Breast epithelium (tissue), 3 donors: ENCODE measurements around the gene DCAF17.

Source experiments
- CTCF ChIP-seq, 3 donors: fragments of 450-650 bp; IDR thresholded peaks; one replicate each; pipeline ENCODE4 v1.5.1; 2016 to 2017; ENCODE audit warnings: antibody characterized with exemption in 3 of 3, mild to moderate bottlenecking in 3 of 3, moderate library complexity in 3 of 3
- POLR2A ChIP-seq: fragments of 450-650 bp; IDR thresholded peaks from one replicate; pipeline ENCODE4 v1.6.1; 2016; ENCODE audit warnings: antibody characterized with exemption, mild to moderate bottlenecking, moderate library complexity
- POLR2AphosphoS5 ChIP-seq, 3 donors: sonication (generic); formaldehyde crosslinking; IDR thresholded peaks; one replicate each; pipeline ENCODE4 v1.6.1; 2017; ENCODE audit warnings: antibody characterized with exemption in 3 of 3

- TF ChIP-seq CTCF (IDR thresholded peaks at IDR 0.05) = no peak
- TF ChIP-seq POLR2AphosphoS5 (IDR thresholded peaks at IDR 0.05) = no peak
- TF ChIP-seq POLR2A = no peak
These were observed 29.8 kb upstream of the DCAF17 start for GRCh38 chr2:171404261-171404660.
